Sigmoid colon (tissue), 7 donors: ENCODE measurements around the gene LMF1. TPM values are rescaled to one million over a fixed set of nuclear protein-coding genes. Genes with fewer than 3 reads are reported as not detected.

Experiments
- DNase-seq: peaks from one replicate; pipeline ENCODE4 v3.0.0-alpha.2; 2019
- H3K27ac ChIP-seq, 4 donors: fragments of 200-600 bp; sonication (generic); one replicate each; pipeline ENCODE4 v1.5.1; 2016 to 2019; ENCODE audit warnings: mild to moderate bottlenecking in 1 of 4
- H3K27me3 ChIP-seq, 3 donors: fragments of 200-600 bp; sonication (generic); one replicate each; pipeline ENCODE4 v1.5.1; 2019; ENCODE audit warnings: mild to moderate bottlenecking in 1 of 3
- H3K36me3 ChIP-seq, 4 donors: fragments of 200-600 bp; sonication (generic); one replicate each; pipeline ENCODE4 v1.5.1; 2016 to 2019
- H3K4me1 ChIP-seq, 4 donors: fragments of 200-600 bp; sonication (generic); one replicate each; pipeline ENCODE4 v1.5.1; 2017 to 2019
- H3K4me3 ChIP-seq, 4 donors: fragments of 200-600 bp; sonication (generic); one replicate each; pipeline ENCODE4 v1.5.1; 2017 to 2019; ENCODE audit warnings: mild to moderate bottlenecking in 2 of 4, moderate library complexity in 1 of 4
- H3K9me3 ChIP-seq, 4 donors: fragments of 200-600 bp in 3 of 4; sonication (generic) in 3 of 4; one replicate each; pipeline versions ENCODE4 v1.5.1 to v1.6.1; 2013 to 2019
- CTCF ChIP-seq, 4 experiments: fragments of 450-650 bp in 3 of 4; fragments of 200-600 bp in 1 of 4; IDR thresholded peaks; one replicate each; pipeline ENCODE4 v1.5.1; 2016 to 2019; ENCODE audit warnings: antibody characterized with exemption in 4 of 4, mild to moderate bottlenecking in 3 of 4, moderate library complexity in 2 of 4
- EP300 ChIP-seq, 4 donors: sonication (generic); formaldehyde crosslinking; IDR thresholded peaks; one replicate each; pipeline ENCODE4 v1.6.1; 2017; ENCODE audit warnings: antibody characterized with exemption in 4 of 4
- POLR2A ChIP-seq, 2 donors: fragments of 450-650 bp; IDR thresholded peaks; one replicate each; pipeline ENCODE4 v1.6.1; 2016; ENCODE audit warnings: antibody characterized with exemption in 2 of 2, mild to moderate bottlenecking in 2 of 2, moderate library complexity in 2 of 2
- POLR2AphosphoS5 ChIP-seq, 4 donors: sonication (generic); formaldehyde crosslinking; IDR thresholded peaks; one replicate each; pipeline ENCODE4 v1.6.1; 2017; ENCODE audit warnings: antibody characterized with exemption in 4 of 4
- WGBS, 2 donors: extraction: QIAGEN DNeasy Blood & Tissue Kit; methylation state at CpG; one replicate each; pipeline ENCODE4 v1.1.7; 2013; 5-methylcytosine and 5-hydroxymethylcytosine counted together
- intact Hi-C: fragments of 100-400 bp; cut with DNase I; formaldehyde crosslinking; loops from one replicate; pipeline ENCODE4 v1.15.1; 2023
- polyA plus RNA-seq, 3 donors: library from polyadenylated mRNA; stranded (reverse); fragments of 200-250 nt; gene quantifications; one replicate each; pipeline ENCODE4 v1.2.3, GENCODE V29; 2013
- total RNA-seq, 4 donors: library from RNA; depleted of rRNA; stranded (reverse); fragments of >200 nt; gene quantifications; one replicate each; pipeline ENCODE4 v1.1.0, GENCODE V29; 2016
- donor health status: healthy with polysubstance abuse.
- donor health status: Bipolar disorder and iron deficiency.
- donor health status: healthy.

LMF1 gene
- total and polyA plus RNA-seq, 7 donors = 1.2 to 34.1 (median 19.9) TPM

GRCh38 chr16:901149-901548 lies 69.6 kb downstream of the LMF1 start:
- no peak for DNase-seq
- whole genome bisulfite sequencing, 2 donors = 83 to 91% methylated on average over 11 of the region's 11 CpGs
- TF ChIP-seq CTCF (IDR thresholded peaks at IDR 0.05) (no peak), POLR2A (IDR thresholded peaks at IDR 0.05) (no peak), POLR2AphosphoS5 (IDR thresholded peaks at IDR 0.05) (no peak), EP300 (IDR thresholded peaks at IDR 0.05) (no peak)
- no peaks in the 10 kb centered on the region for H3K9me3 ChIP-seq
- H3K4me3 ChIP-seq = no peak overlapping the region
- peaks cover 0 to 9% (median 0%) of the 10 kb centered on the region in 4 donors for H3K36me3 ChIP-seq
- no peaks in the 10 kb centered on the region for H3K4me1 ChIP-seq
- H3K27me3 ChIP-seq = no peaks in the 10 kb centered on the region
- intact Hi-C loops = no loop called here
- no peak overlapping the region for H3K27ac ChIP-seq

GRCh38 chr16:900211-900610 lies 70.6 kb downstream of the LMF1 start:
- Histone ChIP-seq H3K9me3 (no peaks in the 10 kb centered on the region), H3K27me3 (no peaks in the 10 kb centered on the region), H3K4me3 (no peak overlapping the region), H3K27ac (no peak overlapping the region), H3K4me1 (no peaks in the 10 kb centered on the region), H3K36me3 (peaks cover 0 to 7% (median 0%) of the 10 kb centered on the region in 4 donors)
- TF ChIP-seq CTCF (IDR thresholded peaks at IDR 0.05) (no peak), EP300 (IDR thresholded peaks at IDR 0.05) (no peak), POLR2AphosphoS5 (IDR thresholded peaks at IDR 0.05) (no peak), POLR2A (IDR thresholded peaks at IDR 0.05) (no peak)
- WGBS, 2 donors = 95 to 97% methylated on average over 7 of the region's 7 CpGs
- intact Hi-C loops = no loop called here
- DNase-seq = no peak

GRCh38 chr16:899683-900060 lies 71.1 kb downstream of the LMF1 start:
- DNase-seq = no peak
- intact Hi-C loops = no loop called here
- Histone ChIP-seq H3K4me1 (no peaks in the 10 kb centered on the region), H3K9me3 (no peaks in the 10 kb centered on the region), H3K4me3 (no peak overlapping the region), H3K36me3 (peaks cover 0 to 7% (median 0%) of the 10 kb centered on the region in 4 donors), H3K27ac (no peak overlapping the region), H3K27me3 (no peaks in the 10 kb centered on the region)
- WGBS, 2 donors = 88 to 97% methylated on average over 24 of the region's 24 CpGs
- TF ChIP-seq POLR2AphosphoS5 (IDR thresholded peaks at IDR 0.05) (no peak), POLR2A (IDR thresholded peaks at IDR 0.05) (no peak), CTCF (IDR thresholded peaks at IDR 0.05) (no peak), EP300 (IDR thresholded peaks at IDR 0.05) (no peak)

- Histone ChIP-seq H3K36me3 (peaks cover 0 to 7% (median 0%) of the 10 kb centered on the region in 4 donors), H3K4me3 (no peak overlapping the region), H3K27me3 (no peaks in the 10 kb centered on the region), H3K27ac (no peak overlapping the region), H3K9me3 (no peaks in the 10 kb centered on the region), H3K4me1 (no peaks in the 10 kb centered on the region)
- DNase-seq = no peak
- WGBS, 2 donors = 91 to 93% methylated on average over 39 of the region's 39 CpGs
- intact Hi-C loops = no loop called here
- TF ChIP-seq POLR2AphosphoS5 (IDR thresholded peaks at IDR 0.05) (no peak), EP300 (IDR thresholded peaks at IDR 0.05) (no peak), POLR2A (IDR thresholded peaks at IDR 0.05) (no peak), CTCF (IDR thresholded peaks at IDR 0.05) (no peak)
Measured at GRCh38 chr16:898761-899682, 71.8 kb downstream of the LMF1 start.
